Measurements from ENCODE around the gene SRMS.

DNA sequence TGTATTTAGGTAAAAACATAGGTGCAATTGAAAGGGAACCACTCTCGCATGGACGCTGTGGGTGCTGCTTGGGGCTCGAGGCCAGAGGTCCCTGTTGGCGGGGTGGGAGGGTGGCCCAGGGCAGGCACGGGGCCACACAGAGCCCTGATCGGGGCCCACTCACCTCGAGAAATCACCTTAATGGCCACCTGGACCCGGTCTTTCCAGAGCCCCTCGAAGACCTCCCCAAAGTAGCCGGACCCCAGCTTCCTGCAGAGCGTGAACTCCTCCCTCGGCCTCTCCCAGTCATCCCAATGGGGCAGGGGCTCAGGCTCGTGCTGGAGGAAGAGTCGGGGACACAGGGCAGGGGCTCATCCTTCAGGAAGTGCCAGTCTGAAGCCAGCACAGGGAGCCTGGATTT is 14.2 kb downstream of the SRMS start:
- TF ChIP-seq, protein P1, sequence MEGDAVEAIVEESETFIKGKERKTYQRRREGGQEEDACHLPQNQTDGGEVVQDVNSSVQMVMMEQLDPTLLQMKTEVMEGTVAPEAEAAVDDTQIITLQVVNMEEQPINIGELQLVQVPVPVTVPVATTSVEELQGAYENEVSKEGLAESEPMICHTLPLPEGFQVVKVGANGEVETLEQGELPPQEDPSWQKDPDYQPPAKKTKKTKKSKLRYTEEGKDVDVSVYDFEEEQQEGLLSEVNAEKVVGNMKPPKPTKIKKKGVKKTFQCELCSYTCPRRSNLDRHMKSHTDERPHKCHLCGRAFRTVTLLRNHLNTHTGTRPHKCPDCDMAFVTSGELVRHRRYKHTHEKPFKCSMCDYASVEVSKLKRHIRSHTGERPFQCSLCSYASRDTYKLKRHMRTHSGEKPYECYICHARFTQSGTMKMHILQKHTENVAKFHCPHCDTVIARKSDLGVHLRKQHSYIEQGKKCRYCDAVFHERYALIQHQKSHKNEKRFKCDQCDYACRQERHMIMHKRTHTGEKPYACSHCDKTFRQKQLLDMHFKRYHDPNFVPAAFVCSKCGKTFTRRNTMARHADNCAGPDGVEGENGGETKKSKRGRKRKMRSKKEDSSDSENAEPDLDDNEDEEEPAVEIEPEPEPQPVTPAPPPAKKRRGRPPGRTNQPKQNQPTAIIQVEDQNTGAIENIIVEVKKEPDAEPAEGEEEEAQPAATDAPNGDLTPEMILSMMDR (IDR thresholded peaks at IDR 0.05; ENCODE audit: insufficient read depth, low read length, poor library complexity, severe bottlenecking), result no peak
- no peak for TF ChIP-seq EZH2phosphoT487 (conservative IDR thresholded peaks at IDR 0.05; ENCODE audit: low read length)

Measured in SU-DHL-6 (cell line).